Measurements from ENCODE around the gene ITGA6. TPM values are rescaled to one million over a fixed set of nuclear protein-coding genes. Genes with fewer than 3 reads are reported as not detected.
A peak's percentile ranks its signal among the peaks of the same experiment; 100 is the strongest.

The ITGA6 gene
- total and polyA plus RNA-seq, 2 donors from 2014 or later, result 32.8 to 89.1 TPM

- Histone ChIP-seq H3K4me3 (ENCODE audit: low read length in 3 of 3) (no peak overlapping the region), H3K27me3 (ENCODE audit: control insufficient read depth, insufficient read depth, low read length) (no peaks in the 10 kb centered on the region), H3K9ac (ENCODE audit: low read length in 3 of 3) (no peak overlapping the region), H3K36me3 (ENCODE audit: control insufficient read depth in 2 of 3, insufficient read depth in 3 of 3, low read length in 3 of 3) (no peaks in the 10 kb centered on the region), H3K4me1 (ENCODE audit: control insufficient read depth in 2 of 3, insufficient read depth in 2 of 3, low read depth in 1 of 3, low read length in 3 of 3) (peaks cover 6 to 69% (median 32%) of the 10 kb centered on the region in 3 donors), H3K9me3 (ENCODE audit: control insufficient read depth in 2 of 3, insufficient read depth in 1 of 3, low read length in 3 of 3) (no peaks in the 10 kb centered on the region), H3K27ac (ENCODE audit: low read depth in 2 of 2, low read length in 2 of 2) (peak overlapping the region in 1 of 2 donors; percentile 8)
- FAIRE-seq (no peak), DNase-seq (no peak)
- TF ChIP-seq CTCF (IDR thresholded peaks at IDR 0.05; ENCODE audit: borderline replicate concordance, extremely low read depth, insufficient read depth), result no peak
- intact Hi-C loops (cut with DNase I), result no loop called here
Measured at GRCh38 chr2:172439911-172440310, 12.5 kb downstream of the ITGA6 start.

DNA sequence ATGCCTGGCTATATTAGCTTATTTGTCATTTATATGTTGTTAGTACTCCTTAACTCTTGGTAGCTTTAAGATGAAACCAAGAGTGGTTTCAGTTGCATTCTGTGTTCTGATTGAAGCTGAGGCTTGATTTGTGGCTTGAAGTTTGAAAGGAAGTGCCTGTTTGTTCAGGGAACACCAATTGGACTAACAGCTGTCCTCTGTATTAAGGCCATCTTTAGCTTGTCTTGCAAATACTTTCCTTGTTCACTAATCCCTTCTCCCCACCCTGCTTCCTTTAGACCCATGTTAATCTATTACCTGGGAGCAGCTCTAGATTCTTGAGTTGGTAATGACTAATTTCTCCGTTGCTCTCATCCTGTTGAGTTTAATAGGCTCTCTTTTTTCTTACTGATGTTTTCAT is 13.4 kb downstream of the ITGA6 start:
- Histone ChIP-seq H3K9ac (ENCODE audit: low read length in 3 of 3) (no peak overlapping the region), H3K9me3 (ENCODE audit: control insufficient read depth in 2 of 3, insufficient read depth in 1 of 3, low read length in 3 of 3) (no peaks in the 10 kb centered on the region), H3K4me3 (ENCODE audit: low read length in 3 of 3) (peak overlapping the region in 2 of 3 donors; percentile 3 to 21), H3K4me1 (ENCODE audit: control insufficient read depth in 2 of 3, insufficient read depth in 2 of 3, low read depth in 1 of 3, low read length in 3 of 3) (peaks cover 6 to 65% (median 34%) of the 10 kb centered on the region in 3 donors), H3K36me3 (ENCODE audit: control insufficient read depth in 2 of 3, insufficient read depth in 3 of 3, low read length in 3 of 3) (no peaks in the 10 kb centered on the region), H3K27me3 (ENCODE audit: control insufficient read depth, insufficient read depth, low read length) (no peaks in the 10 kb centered on the region), H3K27ac (ENCODE audit: low read depth in 2 of 2, low read length in 2 of 2) (peak overlapping the region in 1 of 2 donors; percentile 38)
- FAIRE-seq (no peak), DNase-seq (peak in 2 of 5 donors; percentile 42 to 56)
- intact Hi-C loops (cut with DNase I), result no loop called here
- TF ChIP-seq CTCF (IDR thresholded peaks at IDR 0.05; ENCODE audit: borderline replicate concordance, extremely low read depth, insufficient read depth), result no peak

GRCh38 chr2:172442072-172442895 is 14.9 kb downstream of the ITGA6 start:
- no peak for TF ChIP-seq CTCF (IDR thresholded peaks at IDR 0.05; ENCODE audit: borderline replicate concordance, extremely low read depth, insufficient read depth)
- intact Hi-C loops (cut with DNase I), result no loop called here
- Histone ChIP-seq H3K9ac (ENCODE audit: low read length in 3 of 3) (no peak overlapping the region), H3K4me1 (ENCODE audit: control insufficient read depth in 2 of 3, insufficient read depth in 2 of 3, low read depth in 1 of 3, low read length in 3 of 3) (peaks cover 6 to 50% (median 35%) of the 10 kb centered on the region in 3 donors), H3K9me3 (ENCODE audit: control insufficient read depth in 2 of 3, insufficient read depth in 1 of 3, low read length in 3 of 3) (no peaks in the 10 kb centered on the region), H3K4me3 (ENCODE audit: low read length in 3 of 3) (peak overlapping the region in 2 of 3 donors; percentile 14 to 45), H3K36me3 (ENCODE audit: control insufficient read depth in 2 of 3, insufficient read depth in 3 of 3, low read length in 3 of 3) (no peaks in the 10 kb centered on the region), H3K27ac (ENCODE audit: low read depth in 2 of 2, low read length in 2 of 2) (peak overlapping the region; percentile 64 to 73), H3K27me3 (ENCODE audit: control insufficient read depth, insufficient read depth, low read length) (no peaks in the 10 kb centered on the region)
- FAIRE-seq (no peak), DNase-seq (peak in 4 of 5 donors; percentile 31 to 87 (median 55))

All from kidney (tissue), 14 donors.